DMS 273 (cell line): ENCODE measurements around the gene CDK5RAP1.
"Not testable (repeated sequence)": the region's sequence is repeated elsewhere in the genome, so short reads cannot be mapped to it uniquely, and the experiment has no call there.

Experiments used
- DNase-seq: peaks from one replicate; lab custom pipeline; 2025; ENCODE audit not compliant: unreplicated experiment; lab: John Stamatoyannopoulos, UW

The CDK5RAP1 gene, protein sequence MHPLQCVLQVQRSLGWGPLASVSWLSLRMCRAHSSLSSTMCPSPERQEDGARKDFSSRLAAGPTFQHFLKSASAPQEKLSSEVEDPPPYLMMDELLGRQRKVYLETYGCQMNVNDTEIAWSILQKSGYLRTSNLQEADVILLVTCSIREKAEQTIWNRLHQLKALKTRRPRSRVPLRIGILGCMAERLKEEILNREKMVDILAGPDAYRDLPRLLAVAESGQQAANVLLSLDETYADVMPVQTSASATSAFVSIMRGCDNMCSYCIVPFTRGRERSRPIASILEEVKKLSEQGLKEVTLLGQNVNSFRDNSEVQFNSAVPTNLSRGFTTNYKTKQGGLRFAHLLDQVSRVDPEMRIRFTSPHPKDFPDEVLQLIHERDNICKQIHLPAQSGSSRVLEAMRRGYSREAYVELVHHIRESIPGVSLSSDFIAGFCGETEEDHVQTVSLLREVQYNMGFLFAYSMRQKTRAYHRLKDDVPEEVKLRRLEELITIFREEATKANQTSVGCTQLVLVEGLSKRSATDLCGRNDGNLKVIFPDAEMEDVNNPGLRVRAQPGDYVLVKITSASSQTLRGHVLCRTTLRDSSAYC

GRCh38 chr20:33401184-33401920 is at the start of gene CDK5RAP1:
CDK5RAP1 (minus strand) TSS chr20:33401519; CDS start chr20:33397064, 4,455 bp downstream.
- peak; percentile 97 for DNase-seq

- DNase-seq = peak; percentile 73
Observed at GRCh38 chr20:33450867-33451266, 49.5 kb upstream of the CDK5RAP1 start.

- no peak for DNase-seq
Observed at GRCh38 chr20:33445881-33446625, 44.7 kb upstream of the CDK5RAP1 start.

DNA sequence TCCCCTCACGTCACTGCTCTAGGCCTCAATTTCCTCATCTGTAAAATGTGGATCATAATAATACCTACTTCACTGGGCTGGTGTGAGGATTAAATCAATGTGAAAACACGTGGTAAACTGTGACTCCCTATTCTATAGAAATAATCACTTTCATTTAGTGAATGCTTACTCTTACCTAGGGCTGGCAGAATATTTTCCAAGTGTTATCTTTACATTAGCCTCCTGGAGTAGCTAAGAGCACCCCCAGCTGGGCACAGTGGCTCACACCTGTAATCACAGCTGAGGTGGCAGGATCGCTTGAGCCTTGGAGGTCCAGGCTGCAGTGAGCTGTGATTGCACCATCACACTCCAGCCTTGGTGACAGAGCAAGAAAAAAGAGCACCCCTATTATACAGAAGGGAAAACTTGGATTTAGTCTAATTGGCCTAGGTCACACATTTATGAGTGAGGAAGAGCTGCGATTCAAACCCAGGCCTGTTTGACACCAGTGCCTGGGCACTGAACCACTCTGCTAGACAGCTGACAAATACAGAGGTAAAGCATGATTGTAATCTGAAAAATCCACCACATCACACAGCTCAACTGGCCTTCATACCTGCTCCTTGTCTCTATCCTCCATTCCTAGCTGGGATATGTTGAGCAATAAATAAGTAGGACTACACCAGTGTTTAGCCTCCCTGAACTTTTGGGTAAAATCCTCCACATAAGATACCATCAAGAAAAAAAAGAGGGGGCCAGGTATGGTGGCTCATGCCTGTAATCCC is 43.7 kb upstream of the CDK5RAP1 start:
- peak; percentile 51 for DNase-seq

- peak; percentile 95 for DNase-seq
Observed at GRCh38 chr20:33443512-33444239, 42.4 kb upstream of the CDK5RAP1 start, which contains the start of gene SNTA1. SNTA1 (minus strand) TSS chr20:33443763; CDS start chr20:33443620, 143 bp downstream.

DNA sequence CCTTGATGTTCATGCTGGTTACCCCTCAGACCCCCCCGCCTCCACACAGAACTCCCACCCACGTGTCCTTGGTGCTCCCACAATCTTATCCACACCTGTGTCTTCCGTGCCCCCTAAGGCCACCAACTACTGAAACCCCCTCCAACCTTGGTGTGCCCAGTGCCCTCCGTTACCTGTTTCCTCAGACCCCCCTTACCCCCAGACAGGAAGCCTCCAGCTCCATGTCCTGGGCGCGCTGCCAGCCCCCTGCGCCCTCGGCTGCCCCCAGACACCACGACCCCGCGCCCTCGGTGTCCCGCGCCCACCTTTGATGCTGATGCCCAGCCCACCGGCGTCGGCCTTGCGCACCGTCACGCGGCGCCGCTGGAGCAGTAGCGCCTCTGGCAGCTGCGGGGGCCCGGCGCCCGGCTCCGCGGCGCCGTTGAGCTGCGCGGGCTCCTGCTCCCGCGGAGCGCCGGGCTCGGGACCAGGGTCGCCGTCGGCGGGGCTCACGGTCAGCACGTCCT is 41.7 kb upstream of the CDK5RAP1 start:
- peak; percentile 79 for DNase-seq

DNA sequence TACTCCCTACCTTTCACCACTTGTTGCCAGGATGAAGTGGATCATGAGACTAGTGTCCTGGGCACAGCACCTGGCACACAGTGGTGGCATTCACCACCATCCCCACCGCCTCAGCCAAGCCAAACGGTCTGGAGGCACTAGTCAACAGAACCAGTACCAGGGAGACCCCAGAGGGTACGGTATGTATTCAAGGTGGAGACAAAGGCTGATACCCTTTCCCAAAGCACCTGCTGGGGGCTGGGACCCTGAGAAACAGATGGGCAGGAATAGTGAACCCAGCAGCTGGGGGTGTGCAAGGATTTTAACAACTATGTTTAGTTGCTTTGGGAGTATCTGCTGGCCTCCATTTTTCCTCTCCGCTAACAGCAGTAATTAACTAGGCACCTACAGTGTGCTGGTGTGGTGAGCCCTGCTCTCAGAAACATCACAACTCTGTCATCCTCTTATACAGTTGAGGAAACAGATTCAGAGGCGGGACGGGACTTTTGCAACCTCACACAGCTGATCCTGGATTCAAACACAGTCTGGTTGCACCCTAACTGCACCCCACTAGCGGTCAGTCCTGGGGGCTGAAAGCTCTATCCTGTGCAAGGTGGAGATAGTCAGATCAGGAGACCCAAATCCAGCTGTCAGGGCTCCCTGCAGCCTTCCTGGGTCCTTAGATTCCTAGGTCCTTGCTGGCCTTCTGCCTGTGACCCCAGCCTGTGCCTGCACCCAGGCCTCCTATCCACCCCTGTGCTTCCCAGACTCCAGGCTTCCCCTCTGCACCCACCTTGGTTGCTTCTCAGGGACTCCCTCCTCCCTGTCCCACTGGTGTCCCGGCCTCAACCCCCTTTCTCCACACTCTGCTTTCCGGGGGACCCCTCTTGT is 41.1 kb upstream of the CDK5RAP1 start:
- DNase-seq = peak; percentile 41

GRCh38 chr20:33441142-33441955 is 40.0 kb upstream of the CDK5RAP1 start:
- DNase-seq = peak; percentile 71

DNA sequence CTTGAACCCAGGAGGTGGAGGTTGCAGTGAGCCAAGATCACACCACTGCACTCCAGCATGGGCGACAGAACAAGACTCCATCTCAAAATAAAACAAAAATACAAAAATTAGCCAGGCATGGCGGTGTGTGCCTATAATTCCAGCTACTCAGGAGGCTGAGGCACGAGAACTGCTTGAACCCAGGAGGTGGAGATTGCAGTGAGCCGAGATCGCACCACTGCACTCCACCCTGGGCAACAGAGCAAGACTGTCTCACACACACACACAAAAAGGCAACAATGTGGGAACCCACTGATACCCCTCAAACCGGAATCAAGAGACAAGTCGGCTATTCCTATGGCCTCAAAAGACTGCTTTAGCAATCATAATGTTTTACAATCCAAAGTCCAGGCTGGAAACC is 39.2 kb upstream of the CDK5RAP1 start:
- DNase-seq = not testable (repeated sequence)

GRCh38 chr20:33438481-33438880 is 37.2 kb upstream of the CDK5RAP1 start:
- DNase-seq = no peak

DNA sequence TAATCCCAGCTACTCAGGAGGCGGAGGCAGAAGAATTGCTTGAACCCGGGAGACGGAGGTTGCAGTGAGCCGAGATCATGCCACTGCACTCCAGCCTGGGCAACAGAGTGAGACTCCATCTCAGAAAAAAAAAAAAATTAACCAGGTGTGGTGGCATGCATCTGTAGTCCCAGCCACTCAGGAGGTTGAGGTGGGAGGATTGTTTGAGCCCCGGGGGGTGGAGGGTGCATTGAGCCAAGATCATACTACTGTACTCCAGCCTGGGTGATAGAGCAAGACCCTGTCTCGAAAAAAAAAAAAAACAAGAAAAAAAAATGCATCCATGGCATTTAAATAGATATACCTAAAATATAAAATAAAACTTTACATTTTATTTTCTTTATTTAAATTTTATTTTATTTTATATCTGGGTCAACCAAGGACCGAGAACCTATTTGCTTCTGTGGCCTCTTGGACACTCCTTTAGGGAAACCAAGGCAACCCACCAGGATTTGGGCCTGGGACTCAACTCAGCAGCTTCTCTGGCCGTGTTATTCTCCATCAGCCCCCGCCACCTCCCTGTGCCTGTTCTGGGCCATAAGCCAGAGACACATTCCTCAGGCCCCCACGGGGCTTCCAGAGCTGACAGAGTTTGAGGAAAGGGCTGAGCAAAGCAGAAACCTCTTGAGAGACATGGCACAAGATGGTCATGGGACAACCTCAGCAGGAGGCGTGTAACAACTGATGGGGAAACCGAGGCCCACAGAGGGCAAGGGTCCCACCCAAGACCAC is 36.0 kb upstream of the CDK5RAP1 start:
- DNase-seq = peak; percentile 65

- no peak for DNase-seq
Observed at GRCh38 chr20:33434434-33434833, 33.1 kb upstream of the CDK5RAP1 start.

DNA sequence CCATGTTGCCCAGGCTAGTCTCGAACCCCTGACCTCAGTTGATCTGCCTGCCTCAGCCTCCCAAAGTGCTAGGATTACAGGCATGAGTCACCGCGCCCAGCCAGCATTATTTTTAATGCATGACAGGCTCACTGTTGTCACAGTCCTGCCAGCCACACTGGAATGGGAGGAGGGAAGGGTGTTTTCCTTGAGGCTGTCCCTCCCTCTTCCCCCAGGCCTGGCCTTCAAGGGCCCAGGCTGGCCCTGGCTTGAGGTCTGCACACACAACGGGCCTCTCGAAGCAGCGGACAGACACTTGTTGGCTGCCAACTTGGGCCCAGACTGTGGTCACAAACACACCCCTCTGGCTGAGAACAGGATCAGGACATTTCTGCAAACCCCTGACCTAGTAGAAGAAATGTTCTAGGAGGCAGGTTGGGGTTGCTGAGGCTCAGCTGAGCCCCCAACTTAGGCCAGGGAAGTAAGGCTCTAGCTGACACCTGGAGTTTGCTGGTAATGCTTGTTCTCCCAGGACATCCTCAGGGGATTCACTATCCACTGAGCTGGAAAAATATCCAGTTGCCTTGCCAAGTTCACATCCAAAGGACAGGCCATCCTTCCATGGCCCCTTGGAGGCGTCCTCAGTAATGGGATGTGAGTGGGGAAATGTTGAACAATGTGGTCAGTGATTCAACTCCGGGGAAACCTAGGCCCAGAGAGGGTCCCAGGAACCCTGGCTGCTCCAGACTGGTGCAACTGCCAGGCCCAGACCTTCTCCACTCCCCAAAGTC is 32.3 kb upstream of the CDK5RAP1 start:
- DNase-seq = no peak

DNA sequence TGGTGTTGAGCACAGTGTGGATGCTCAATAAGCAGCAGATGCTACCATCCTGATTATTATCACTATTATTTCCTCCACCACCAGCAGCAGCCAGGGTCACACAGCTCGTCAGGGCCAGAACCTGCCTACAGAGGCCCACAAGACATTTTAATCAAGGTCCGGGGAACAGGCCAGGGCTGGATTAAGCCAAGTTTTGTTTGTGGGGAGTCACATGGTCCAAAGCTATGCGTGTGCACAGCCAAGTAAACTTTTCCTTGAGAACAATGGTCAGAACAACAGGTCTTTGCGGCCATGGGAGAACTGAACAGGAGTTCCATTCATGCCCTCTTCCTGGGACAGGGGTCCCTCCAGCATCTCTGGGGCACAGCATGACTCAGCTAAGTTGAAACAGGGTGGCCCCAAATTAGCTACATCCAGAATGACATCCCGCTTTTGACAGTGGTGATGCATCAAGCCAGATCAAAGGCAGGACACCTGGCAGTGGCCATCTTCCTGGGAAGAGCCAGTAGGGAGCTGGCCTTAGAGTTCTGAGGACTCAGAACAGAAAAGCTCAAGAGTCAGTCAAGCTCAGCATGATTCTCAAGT is 30.6 kb upstream of the CDK5RAP1 start:
- no peak for DNase-seq

GRCh38 chr20:33423875-33424274 is 22.6 kb upstream of the CDK5RAP1 start:
- DNase-seq = not testable (repeated sequence)
